ENCODE measurements around the gene ECHDC1.

- TF ChIP-seq POLR2A (IDR thresholded peaks at IDR 0.05; ENCODE audit: low read depth, low read length) (no peak), CTCF (conservative IDR thresholded peaks at IDR 0.05; ENCODE audit: low read depth, low read length) (no peak), RFX5 (IDR thresholded peaks at IDR 0.05; ENCODE audit: low read depth, low read length) (no peak), USF2 (IDR thresholded peaks at IDR 0.05; ENCODE audit: low read depth, low read length) (no peak), RAD21 (IDR thresholded peaks at IDR 0.05; ENCODE audit: low read length) (no peak), SMC3 (IDR thresholded peaks at IDR 0.05; ENCODE audit: low read depth, low read length) (no peak), RCOR1 (IDR thresholded peaks at IDR 0.05; ENCODE audit: insufficient replicate concordance, low read length) (no peak), ELK1 (IDR thresholded peaks at IDR 0.05; ENCODE audit: borderline replicate concordance, low read depth, low read length) (no peak)
Observed at GRCh38 chr6:127279815-127280214, 63.6 kb downstream of the ECHDC1 start.

Data from IMR-90 (cell line).